Measurements from ENCODE around the gene SIGLEC8.

DNA sequence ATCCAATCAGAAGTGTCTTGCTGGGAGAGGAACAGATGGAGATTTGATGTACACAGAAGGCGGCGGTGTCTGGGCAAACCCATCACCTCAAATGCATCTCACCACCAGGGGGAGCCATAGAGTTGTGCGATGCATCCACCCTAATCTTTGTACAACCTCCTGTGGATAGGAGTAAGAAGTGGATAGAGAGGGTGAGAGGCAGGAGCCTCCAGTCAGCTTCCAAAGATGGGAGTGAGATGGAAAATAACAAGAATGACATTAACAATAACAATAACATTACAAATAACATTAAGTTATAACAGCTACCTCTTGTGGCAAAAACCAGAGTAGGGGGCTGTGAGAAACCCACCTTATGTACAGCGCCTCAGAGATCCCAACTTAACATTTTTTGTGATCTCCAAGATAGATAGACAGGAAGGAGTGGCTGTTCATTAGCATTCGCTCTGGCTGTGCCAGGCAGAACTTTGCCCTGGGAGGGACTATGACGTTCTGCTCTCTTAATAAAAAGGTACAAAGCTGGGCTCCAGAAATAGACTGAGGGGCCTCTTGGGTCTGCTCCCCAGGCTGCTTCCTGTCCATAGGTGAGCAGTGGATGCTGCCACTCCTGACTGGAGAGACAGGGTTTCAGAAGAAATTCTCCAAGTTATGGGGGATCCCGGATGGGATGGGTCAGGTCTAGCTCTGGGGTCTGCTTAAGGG, 14.9 kb upstream of the SIGLEC8 start:
- TF ChIP-seq TARDBP (IDR thresholded peaks at IDR 0.05), result no peak
- TF ChIP-seq ARNT (IDR thresholded peaks at IDR 0.05), result no peak
- no peak for TF ChIP-seq FOXK2 (IDR thresholded peaks at IDR 0.05)
